Osteocyte (in vitro differentiated cells): ENCODE data around the gene TUBD1. TPM values are rescaled to one million over a fixed set of nuclear protein-coding genes. Genes with fewer than 3 reads are reported as not detected.
"Not testable (repeated sequence)": the region's sequence is repeated elsewhere in the genome, so short reads cannot be mapped to it uniquely, and the experiment has no call there.

Experiments used
- DNase-seq: peaks from one replicate; pipeline ENCODE4 v3.0.0; 2021; ENCODE audit warnings: mixed read lengths; ENCODE audit not compliant: unreplicated experiment; ENCODE audit errors: extremely low spot score
- H3K27ac Mint-ChIP-seq: one replicate; pipeline ENCODE4 v1.8.0; 2021; ENCODE audit warnings: mild to moderate bottlenecking, mixed read lengths; ENCODE audit not compliant: unreplicated experiment
- H3K27me3 Mint-ChIP-seq: one replicate; pipeline ENCODE4 v1.8.0; 2021; ENCODE audit warnings: mixed read lengths; ENCODE audit not compliant: unreplicated experiment
- H3K36me3 Mint-ChIP-seq: one replicate; pipeline ENCODE4 v1.8.0; 2021; ENCODE audit warnings: mixed read lengths; ENCODE audit not compliant: unreplicated experiment
- H3K4me1 Mint-ChIP-seq: one replicate; pipeline ENCODE4 v1.8.0; 2021; ENCODE audit warnings: mixed read lengths; ENCODE audit not compliant: unreplicated experiment
- H3K4me3 Mint-ChIP-seq: one replicate; pipeline ENCODE4 v1.8.0; 2021; ENCODE audit warnings: mild to moderate bottlenecking, moderate library complexity, mixed read lengths; ENCODE audit not compliant: unreplicated experiment
- H3K9me3 Mint-ChIP-seq: one replicate; pipeline ENCODE4 v1.8.0; 2021; ENCODE audit warnings: mixed read lengths; ENCODE audit not compliant: unreplicated experiment
- total RNA-seq: library from RNA; stranded (reverse); gene quantifications from 2 replicates; pipeline ENCODE4 v1.2.1, GENCODE V29; 2021
- TF ChIP-seq, protein P1 (sequence below): fragments of 200-600 bp; sonication (generic); IDR thresholded peaks from 2 replicates; pipeline ENCODE4 v1.5.0; 2021; ENCODE audit warnings: antibody characterized with exemption, mild to moderate bottlenecking, moderate library complexity

TUBD1 gene
- total RNA-seq, 1 donor from 2014 or later = 6.9 TPM

DNA sequence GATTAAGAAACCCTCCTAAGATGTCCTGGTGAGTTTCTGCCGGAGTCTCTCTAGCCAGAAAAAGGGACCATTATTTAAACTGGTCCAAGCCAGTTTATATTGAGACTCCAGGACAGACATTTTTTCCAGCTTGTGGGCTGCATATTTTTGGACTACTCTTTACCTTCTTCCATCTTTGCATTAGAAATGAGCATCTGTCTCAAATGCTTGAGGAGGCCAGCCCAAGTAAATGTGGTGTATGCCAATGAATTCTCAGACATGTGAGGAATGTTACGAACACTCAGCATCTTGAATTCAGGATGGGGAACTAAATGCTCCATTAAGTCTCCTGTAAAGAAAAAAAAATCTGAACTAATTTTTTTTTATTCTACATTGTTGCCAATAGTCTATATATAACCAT is 18.4 kb downstream of the TUBD1 start:
- no peak for DNase-seq
- no peaks in the 10 kb centered on the region for H3K9me3 Mint-ChIP-seq
- TF ChIP-seq, protein P1, sequence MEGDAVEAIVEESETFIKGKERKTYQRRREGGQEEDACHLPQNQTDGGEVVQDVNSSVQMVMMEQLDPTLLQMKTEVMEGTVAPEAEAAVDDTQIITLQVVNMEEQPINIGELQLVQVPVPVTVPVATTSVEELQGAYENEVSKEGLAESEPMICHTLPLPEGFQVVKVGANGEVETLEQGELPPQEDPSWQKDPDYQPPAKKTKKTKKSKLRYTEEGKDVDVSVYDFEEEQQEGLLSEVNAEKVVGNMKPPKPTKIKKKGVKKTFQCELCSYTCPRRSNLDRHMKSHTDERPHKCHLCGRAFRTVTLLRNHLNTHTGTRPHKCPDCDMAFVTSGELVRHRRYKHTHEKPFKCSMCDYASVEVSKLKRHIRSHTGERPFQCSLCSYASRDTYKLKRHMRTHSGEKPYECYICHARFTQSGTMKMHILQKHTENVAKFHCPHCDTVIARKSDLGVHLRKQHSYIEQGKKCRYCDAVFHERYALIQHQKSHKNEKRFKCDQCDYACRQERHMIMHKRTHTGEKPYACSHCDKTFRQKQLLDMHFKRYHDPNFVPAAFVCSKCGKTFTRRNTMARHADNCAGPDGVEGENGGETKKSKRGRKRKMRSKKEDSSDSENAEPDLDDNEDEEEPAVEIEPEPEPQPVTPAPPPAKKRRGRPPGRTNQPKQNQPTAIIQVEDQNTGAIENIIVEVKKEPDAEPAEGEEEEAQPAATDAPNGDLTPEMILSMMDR = no peak

GRCh38 chr17:59873414-59873813 is 19.3 kb downstream of the TUBD1 start:
- not testable (repeated sequence) for DNase-seq, H3K4me3 Mint-ChIP-seq, H3K27ac Mint-ChIP-seq, H3K4me1 Mint-ChIP-seq, H3K27me3 Mint-ChIP-seq, H3K9me3 Mint-ChIP-seq
- H3K36me3 Mint-ChIP-seq = peaks cover 14% of the 10 kb centered on the region

More for the DNA sequence above, 18.4 kb downstream of the TUBD1 start:
- H3K27ac Mint-ChIP-seq = no peak overlapping the region
- no peak overlapping the region for H3K4me3 Mint-ChIP-seq
- no peaks in the 10 kb centered on the region for H3K27me3 Mint-ChIP-seq
- H3K4me1 Mint-ChIP-seq = no peaks in the 10 kb centered on the region
- peaks cover 14% of the 10 kb centered on the region for H3K36me3 Mint-ChIP-seq

GRCh38 chr17:59872351-59872750 is 20.4 kb downstream of the TUBD1 start:
- H3K4me3 Mint-ChIP-seq = no peak overlapping the region
- H3K36me3 Mint-ChIP-seq = peaks cover 6% of the 10 kb centered on the region
- no peaks in the 10 kb centered on the region for H3K4me1 Mint-ChIP-seq
- no peaks in the 10 kb centered on the region for H3K9me3 Mint-ChIP-seq
- DNase-seq = no peak
- no peak overlapping the region for H3K27ac Mint-ChIP-seq
- TF ChIP-seq, protein P1 = no peak
- H3K27me3 Mint-ChIP-seq = no peaks in the 10 kb centered on the region

GRCh38 chr17:59870482-59870881 is 22.3 kb downstream of the TUBD1 start:
- peaks cover 4% of the 10 kb centered on the region for H3K36me3 Mint-ChIP-seq

GRCh38 chr17:59869941-59870218 is 22.9 kb downstream of the TUBD1 start:
- TF ChIP-seq, protein P1 = no peak
- H3K36me3 Mint-ChIP-seq = peaks cover 4% of the 10 kb centered on the region
- H3K27me3 Mint-ChIP-seq = no peaks in the 10 kb centered on the region
- no peaks in the 10 kb centered on the region for H3K4me1 Mint-ChIP-seq
- no peaks in the 10 kb centered on the region for H3K9me3 Mint-ChIP-seq
- no peak overlapping the region for H3K27ac Mint-ChIP-seq
- DNase-seq = no peak
- no peak overlapping the region for H3K4me3 Mint-ChIP-seq

More at GRCh38 chr17:59870482-59870881, 22.3 kb downstream of the TUBD1 start:
- Mint-ChIP-seq H3K4me3 (no peak overlapping the region), H3K4me1 (no peaks in the 10 kb centered on the region), H3K27me3 (no peaks in the 10 kb centered on the region), H3K27ac (no peak overlapping the region), H3K9me3 (no peaks in the 10 kb centered on the region)
- TF ChIP-seq, protein P1 = no peak
- no peak for DNase-seq

DNA sequence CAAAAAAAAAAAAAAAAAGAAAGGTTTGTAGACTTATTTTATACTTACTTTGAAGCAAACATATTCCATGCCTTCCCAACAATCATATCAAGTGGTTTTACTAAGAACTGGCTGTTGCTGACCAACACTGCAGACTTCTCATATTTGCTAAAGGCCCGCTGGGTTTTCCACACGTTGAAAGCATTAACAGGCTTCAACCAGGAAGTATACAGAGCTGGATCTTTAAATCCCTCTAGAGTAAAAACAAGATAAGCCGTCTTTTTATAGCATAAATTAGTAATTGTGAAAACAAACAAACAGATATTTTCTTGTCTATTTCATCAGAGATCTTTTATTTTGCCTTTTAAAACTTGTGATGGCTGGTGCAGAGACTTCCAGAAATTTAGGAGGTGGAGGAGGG is 29.1 kb downstream of the TUBD1 start:
- peaks cover 12% of the 10 kb centered on the region for H3K4me1 Mint-ChIP-seq

More for the DNA sequence above, 29.1 kb downstream of the TUBD1 start:
- Mint-ChIP-seq H3K4me3 (no peak overlapping the region), H3K36me3 (peaks cover 6% of the 10 kb centered on the region), H3K27ac (no peak overlapping the region), H3K9me3 (no peaks in the 10 kb centered on the region), H3K27me3 (no peaks in the 10 kb centered on the region)
- no peak for DNase-seq
- TF ChIP-seq, protein P1 = no peak
